Retina (tissue), 1 donor: ENCODE measurements around the gene RBFOX2.
A peak's percentile ranks its signal among the peaks of the same experiment; 100 is the strongest.

Experiments used
- DNase-seq: peaks from one replicate; pipeline ENCODE4 v3.0.0-alpha.2; 2016

Gene RBFOX2

DNA sequence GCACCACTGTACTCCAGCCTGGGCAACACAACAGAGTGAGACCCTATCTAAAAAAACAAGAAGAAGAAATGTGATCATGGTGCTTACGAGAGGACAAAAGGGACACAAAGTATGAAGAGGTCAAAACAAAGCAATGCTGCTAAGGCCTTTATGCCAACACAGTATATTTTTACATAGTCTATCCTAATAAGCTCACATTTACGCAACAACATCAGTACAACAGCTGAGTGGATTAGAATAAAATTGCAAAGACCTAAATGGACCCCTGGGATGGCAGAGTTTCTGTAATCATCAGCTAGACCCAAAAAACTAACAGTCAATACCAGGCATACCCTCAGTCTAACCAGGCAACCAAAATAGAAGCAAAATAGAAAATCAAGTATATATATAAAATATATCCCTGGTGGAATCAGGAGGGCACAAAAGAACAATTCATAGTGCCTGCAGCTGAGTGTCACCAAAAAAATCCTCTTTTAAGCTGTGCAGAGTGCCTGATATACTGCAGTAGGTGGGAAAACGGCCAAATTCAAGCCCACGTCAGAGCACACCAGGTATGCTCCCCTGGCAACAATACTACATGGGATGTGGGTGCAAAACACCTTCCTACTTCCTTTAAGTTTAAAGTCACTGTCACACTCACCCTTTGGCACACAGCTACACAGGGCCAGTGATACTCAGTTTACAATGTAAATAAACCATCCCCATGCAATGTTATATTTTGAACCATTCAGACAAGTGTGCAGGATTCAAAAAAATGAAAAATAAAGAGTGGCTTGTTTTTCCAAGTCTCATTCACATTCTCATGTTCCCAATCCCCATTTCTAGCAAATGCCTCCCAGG is 57.8 kb downstream of the RBFOX2 start:
- no peak for DNase-seq

DNA sequence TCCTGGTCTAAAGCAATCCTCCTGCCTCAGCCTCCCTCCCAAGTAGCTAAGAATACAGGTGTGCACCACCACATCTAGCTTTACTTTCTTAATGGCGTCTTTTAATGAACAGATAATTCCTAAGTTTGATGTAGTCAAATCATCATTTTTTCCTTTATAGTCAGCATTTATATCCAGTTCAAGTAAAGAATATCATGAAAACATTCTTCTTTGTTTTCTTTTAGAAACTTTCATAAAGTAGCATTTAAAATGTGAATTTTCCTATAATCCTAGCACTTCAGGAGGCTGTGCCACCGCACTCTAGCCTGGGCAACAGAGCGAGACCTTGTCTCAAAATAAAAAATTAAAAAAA is 61.6 kb downstream of the RBFOX2 start:
- no peak for DNase-seq

DNA sequence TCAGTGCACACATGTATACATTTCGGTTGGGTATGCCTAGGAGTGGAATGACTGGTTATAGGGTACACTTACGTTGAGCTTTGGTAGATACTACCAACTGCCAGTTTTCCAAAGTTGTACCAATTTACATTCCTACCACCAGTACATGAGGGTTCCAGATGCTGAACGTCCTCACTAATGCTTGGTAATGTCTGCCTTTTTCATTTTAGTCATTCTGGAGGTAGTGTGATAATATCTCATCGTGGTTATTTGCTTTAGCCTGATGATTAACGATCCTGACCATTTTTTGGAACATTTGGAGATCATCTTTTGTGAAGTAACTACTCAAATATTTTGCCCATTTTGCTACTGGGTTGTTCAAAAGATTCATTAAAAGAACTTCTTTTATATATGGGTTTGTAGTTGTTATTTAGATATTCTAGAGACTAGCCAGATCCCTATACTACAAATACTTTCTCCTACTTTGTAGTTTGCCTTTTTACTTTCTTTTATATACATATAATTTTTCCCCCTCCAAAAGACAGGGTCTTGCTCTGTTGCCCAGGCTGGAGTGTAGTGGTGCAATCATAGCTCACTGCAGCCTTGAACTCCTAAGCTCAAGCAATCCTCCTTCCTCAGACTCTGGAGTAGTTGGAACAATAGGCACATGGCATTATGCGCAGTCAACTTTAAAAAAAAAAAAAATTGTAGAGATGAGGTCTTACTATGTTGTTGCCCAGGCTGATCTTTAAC is 62.1 kb downstream of the RBFOX2 start:
- DNase-seq = no peak

DNA sequence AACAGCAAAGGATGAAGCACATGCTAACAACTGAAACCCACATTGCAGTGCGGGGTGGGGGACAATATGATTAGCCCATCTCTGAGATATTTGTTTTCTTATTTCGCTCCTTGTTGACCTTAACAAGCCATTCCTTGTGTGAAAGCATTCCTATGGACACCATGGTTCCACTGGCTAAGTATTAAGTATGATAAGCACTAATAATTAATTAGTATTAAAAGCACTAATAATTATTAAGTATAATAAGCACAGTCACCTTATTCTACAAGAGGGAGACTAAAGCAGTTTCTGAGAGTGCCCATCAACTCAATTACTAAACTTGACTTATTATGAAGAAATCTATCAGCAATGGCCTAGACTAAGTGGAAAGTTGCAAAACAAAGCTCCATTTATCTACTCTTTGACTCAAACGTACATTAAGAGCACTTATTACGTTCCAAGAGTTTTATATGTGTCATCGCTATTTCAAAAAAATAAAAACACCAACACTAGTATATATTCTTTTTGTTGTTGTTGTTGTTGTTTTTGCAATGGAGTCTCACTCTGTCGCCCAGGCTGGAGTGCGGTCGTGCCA is 65.3 kb downstream of the RBFOX2 start:
- DNase-seq = no peak

DNA sequence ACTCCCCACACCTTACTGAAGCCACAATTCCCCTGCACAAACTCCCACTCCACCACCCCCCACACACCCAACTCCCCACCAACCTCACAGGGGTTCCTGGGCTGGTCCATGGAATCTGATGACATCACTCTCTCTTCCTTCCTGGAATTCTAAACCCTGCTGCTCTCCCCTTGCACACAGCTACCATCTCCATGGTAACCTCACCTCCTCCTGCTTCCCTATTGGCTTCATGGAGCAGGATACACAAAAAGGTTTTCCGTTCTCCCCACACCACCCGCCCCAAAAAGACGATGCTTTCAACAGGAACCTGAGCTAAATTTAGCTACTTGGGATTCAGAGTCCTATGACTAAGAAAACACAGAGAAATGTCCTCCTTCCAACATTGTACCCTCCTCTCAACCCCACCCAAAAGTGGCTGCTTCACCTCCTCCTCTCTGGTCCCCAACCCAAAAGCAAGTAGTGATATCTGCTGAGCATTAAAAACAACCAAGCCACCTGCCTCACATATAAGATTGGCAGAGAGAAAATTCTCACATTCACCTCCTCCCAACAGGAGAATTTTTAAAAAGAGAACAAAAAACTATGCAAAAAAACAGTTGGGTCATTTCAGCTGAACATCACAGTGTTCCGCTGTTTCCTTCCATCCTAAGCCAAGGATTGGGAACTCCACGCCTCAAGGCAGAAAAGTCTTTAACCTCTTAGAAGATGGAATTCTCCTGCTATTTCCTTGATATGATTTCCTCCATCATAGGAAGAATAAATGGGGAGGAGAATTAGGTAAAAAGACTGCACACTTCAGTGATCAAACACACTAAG is 66.9 kb downstream of the RBFOX2 start:
- DNase-seq = peak; percentile 69

DNA sequence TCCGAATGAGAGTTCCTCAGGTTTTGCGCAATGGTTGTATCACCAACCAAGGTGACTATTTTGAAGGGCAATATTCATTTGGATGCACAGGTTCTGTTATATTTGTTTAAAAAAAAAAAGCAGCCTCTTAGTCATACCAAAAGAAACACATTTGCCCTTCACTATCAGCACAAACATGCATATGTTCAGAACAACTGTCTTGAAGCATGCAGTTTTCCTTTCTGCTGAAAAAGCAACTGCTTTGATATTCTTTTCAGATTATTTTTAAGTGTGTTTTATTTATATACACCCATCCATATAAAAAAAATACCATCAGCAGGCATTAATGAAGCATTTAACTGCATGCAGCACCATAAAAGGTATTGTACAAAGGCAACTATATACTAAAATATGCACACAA is 67.8 kb downstream of the RBFOX2 start:
- no peak for DNase-seq

DNA sequence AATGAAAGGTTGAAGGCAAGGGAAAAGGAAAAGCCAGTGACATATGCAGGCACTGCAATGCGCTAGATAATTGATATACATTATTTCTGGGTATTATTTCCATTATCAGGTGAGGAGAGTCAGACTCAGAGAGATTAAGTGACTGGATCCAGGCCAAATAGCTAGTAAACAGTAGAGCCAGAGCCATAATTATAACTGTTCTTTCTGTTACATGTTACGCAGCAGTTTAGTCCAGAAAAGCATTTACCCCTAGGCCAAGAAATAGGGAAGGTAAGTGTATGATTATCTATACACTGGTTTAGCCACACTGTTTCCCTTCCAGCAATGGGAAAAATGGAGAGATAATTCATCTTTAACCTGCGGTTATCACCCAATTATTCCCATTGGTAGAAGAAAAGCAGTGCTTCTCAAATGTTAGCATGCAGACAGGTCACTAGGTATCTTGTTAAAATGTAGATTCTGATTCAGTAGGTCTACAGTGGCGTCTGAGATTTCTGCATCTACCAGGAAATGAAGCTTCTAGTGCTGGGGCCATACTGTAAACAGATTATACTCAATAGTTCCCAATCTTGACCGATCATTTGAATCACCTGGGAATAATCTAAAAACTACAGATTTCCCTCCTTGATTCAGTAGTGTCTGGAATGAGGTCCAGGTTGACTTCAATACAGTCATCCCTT is 69.4 kb downstream of the RBFOX2 start:
- DNase-seq = no peak

DNA sequence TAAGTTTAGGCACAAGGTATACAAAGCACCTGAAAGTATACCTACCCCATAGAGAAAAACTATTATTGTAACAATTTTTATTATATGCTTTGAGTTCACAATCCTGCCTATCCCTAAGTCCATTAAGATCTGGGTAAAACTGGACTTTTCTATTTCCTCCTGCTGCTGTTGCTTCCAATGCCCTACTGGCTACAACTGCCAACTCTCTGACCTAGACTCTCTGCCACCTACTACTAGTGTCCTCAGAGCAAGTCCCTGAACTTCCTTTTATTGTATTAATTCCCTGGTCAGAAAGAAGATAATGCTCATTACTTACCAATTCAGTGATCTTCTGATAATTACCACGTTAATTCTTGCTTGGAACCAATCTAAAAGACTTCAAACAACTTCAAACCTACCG is 70.3 kb downstream of the RBFOX2 start:
- no peak for DNase-seq

DNA sequence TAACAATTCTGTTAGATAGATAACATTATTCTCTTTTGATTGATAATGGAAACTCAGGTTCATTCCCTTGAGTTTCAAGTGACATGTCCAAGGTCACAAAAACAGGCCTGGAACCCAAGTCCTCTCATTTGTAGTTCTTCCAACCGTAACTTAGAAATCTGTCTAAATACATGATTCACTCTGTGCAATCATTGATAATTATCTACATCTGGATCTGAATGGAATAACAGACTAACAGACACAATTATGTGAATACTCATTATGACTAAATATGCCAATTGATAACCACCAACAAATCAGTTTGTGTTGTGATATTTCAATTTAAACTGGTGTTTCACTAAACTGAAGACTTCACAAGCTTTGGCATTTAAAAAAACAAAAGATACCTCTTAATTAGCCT is 71.0 kb downstream of the RBFOX2 start:
- DNase-seq = no peak

DNA sequence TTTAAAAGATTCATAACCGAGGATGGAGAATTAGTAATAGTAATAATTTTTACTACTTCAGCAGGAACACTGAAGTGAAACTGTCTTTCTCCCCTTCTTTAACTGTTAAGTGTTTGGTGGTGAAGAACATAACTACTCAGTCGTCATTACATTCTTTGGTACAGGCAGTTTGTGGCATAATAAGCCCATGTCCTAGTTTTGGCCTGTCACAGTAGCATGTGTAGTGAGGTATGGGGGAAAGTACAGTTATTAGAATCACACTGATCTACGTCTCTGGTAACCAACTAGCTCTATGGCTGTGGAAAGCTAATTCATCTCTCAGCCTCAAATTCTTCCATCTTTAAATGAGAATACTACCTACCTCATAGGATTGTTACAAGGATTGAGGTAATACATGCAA is 71.8 kb downstream of the RBFOX2 start:
- DNase-seq = no peak

DNA sequence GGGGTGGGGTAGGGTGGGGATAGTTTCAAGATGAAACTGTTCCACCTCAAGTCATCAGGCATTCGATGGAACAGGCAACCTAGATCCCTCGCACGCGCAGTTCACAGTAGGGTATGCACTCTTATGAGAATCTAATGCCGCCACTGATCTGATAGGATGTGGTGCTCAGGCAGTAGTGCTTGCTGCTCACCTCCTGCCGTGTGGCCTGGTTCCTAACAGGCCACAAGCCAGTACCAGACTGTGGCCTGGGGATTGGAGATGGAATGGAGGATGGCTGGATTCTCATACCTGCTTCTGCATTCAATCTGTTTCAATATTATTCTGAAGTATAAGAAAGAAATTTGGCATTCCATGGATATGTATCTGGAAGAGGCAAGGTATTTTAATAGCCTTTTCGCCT is 73.1 kb downstream of the RBFOX2 start:
- no peak for DNase-seq

DNA sequence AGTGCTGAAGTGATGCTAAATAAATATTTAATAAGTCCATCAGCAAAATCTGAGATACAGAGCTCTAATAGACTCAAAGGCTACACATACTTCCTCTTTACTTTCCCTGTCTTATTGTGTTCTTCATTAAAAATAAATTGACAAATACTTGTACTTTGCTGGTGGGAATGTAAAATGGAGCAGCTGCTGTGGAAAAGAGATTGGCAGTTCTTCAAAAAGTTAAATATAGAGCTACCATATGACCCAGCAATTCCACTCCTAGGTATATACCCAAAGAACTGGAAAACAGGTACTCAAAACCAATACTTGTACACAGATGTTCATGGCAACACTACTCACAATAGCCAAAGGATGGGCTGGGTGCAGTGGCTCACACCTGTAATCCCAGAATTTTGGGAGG is 76.0 kb downstream of the RBFOX2 start:
- DNase-seq = no peak

DNA sequence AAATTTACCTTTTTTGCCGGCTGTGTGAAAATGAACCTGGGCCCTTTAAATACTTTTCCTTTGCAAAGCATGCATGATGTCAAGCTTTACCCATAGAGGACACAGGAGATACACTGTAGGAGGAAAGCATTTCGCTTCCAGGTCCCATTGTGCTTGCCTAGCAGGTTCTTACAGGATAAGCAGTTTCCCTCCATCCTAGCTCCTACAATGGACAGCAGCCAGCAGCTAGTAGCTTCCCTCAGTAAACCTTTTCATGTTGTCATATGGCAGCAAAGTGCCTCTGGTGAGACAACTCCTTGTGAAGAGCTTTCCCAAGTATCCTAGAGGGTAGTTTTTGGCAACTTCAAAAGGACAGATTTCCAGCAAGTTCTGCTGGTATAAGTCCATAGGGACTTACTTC is 78.4 kb downstream of the RBFOX2 start:
- no peak for DNase-seq

DNA sequence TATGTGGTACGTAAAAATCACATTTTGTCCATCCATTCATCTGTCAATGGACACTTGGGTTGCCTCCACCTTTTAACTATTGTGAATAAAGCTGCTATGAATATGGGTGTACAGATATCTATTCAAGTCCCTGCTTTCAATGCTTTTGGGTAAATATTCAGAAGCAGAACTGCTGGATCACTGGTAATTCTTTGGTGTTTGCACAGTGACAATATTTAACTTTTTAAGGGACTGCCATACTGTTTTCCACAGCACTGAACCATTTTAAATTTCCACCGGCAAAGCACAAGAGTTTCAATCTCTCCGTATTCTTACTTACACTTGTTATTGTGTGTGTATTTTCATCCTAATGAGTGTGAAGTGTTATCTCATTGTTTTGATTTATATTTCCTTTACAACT is 79.4 kb downstream of the RBFOX2 start:
- no peak for DNase-seq

DNA sequence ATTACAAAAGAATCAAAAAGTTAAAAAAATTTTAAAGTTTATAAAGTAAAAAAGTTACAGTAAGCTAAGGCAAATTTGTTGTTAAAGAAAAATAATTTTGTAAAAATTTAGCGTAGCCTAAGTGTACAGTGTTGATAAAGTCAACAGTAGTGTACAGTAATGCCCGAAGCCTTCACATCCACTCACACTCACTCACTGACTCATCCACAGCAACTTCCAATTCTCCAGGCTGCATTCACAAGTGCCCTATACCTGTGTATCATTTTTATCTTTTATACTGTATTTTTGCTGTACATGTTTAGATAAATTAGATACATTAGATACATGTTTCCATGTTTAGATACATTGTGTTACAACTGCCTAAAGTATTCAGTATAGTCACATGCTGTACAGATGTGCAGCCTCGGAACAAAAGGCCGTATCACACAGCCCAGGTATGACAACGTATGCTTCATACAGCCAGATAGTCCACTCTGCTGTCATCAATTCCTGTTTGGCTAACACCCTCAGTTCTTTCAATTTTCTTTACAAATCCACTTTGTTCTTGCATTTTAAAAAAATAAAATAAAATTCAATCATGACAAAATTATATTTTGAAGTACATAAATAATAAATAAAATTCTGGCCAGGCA is 80.7 kb downstream of the RBFOX2 start:
- DNase-seq = no peak

DNA sequence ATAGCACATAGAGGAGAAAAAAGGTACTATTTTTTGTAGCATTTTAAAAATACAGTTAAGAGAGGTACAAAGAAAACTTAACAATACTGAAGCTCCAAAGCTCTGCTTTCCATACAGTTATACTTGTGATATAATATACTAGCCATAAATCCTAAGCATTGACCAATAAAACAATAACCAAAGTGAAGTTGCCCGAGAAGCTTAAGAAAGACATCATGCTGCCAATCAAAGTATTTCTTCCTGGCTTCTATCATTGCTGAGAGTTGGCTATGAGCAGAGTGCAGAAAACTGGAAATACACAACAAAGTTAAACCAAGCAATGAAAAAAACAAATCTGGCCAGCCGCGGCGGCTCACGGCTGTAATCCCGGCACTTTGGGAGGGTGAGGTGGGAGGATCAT is 84.2 kb downstream of the RBFOX2 start:
- no peak for DNase-seq

DNA sequence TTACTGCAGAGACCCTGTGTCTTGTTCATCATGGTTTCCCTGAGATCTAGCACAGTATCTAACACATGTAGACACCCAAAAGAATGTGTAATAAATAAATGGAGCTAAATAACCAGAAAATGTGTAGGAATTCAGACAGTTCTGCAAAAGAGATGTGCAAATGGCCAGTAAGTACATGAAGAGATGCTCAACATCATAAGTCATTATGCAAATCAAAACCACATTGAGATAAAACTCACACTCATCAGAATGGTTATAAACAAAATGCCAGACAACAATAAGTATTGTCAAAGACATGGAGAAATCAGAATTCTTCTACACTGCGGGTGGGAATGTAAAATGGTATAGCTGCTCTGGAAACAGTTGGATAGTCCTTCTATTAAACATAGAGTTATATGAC is 88.5 kb downstream of the RBFOX2 start:
- DNase-seq = no peak

DNA sequence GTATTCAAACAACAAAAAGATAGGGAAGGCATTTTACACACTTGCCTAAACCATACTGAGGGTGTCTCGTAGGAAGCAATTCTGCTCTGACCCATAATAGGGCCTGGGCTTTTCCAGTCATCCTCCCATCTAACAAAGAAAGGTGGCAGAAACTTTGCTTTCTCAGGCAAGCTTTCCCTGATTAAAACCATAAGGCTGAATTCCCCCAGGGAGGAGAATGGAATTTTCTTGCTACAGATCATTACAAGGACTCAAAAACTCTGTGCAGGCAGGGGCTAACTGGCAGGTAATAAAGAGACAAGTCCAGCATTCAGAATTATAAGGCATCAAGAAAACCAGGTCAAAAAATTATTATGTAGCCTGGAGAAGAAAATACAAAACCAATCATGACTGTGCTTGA is 90.4 kb downstream of the RBFOX2 start:
- DNase-seq = no peak

DNA sequence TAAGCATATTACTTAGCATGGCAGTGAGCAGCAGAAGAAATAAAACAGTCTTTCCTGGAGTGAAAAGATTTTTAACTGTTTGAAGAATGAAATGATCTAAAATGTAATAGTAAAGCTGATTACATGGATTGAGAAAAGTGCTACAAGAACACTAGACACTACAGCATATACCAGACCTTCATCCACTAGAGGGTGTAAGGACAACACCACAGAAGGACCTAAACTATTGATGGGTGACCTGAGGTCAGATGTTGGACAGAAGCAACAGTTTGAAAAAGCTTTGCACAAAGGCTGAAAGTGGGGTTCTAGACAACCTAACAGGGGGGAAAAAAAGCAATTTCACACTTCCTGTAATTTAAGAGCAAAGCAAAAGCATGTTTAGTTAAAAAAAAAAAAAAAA is 97.7 kb downstream of the RBFOX2 start:
- DNase-seq = no peak

DNA sequence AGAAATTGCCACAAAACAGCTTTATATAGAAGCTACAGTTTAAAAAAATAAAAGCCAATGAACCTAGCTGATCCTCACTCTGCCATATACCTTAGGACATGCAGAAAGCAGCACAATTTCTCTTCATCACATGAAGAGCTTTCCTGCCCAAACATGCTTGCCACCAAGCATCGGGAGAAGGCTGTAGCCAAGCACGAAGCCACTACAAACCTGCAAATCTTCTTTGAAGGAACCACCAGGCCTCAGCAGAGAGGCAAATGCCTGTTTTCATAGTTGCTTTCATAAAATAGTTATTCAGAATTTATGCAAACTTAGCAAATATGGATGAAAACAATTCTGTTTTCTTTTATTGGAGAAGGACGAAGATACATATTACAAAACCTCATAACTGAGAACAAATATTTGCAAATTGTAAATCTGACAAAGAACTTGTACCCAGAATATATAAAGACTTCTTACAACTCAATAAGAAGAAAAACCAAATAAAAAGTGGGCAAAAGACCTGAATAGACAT is 100.3 kb downstream of the RBFOX2 start:
- DNase-seq = no peak

DNA sequence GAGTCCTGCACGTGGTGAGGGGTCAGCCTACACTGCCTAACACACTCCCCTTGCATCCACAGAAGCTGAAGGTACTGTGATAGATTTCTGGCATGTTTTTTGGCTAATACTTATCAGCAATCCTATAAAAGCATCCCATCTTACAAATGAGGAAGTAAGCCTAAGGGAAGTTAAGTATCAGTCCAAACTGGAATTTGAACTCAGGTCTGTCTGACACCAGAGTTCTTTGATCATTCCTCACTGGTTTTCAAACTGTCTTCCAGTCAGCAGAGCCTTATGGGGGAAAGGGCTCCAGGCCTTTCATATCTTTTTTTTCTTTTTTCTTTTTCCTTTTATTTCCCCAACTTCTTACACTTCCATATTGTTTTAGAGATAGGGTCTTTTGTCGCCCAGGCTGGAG is 105.6 kb downstream of the RBFOX2 start:
- no peak for DNase-seq

DNA sequence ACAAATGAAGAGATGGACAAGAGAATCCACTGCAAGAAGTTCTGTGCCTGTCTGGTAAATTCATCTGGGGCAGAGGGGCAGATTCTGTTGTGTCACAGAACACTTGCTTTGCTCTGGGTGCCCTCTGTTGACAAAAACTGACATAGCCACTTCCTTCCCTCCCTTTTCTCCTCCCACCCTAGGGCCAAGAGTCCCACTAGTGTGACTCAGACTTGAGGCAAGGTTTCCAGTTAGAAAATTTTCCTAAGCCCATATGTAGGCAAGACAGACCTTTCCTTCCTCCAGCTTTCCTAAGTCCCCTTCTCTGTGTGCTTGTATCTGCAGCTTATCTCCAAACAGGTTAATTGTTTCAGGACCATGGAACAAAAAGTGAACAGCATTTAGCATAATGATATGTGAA is 106.8 kb downstream of the RBFOX2 start:
- peak; percentile 22 for DNase-seq
